Brain microvascular endothelial cell (primary cell): ENCODE measurements around the gene MFSD6.

ENCODE experiments used
- DNase-seq: peaks from one replicate; pipeline ENCODE4 v3.0.0-alpha.2; 2020
- H3K27ac ChIP-seq: fragments of 250-450 bp; sonication (Bioruptor Pico); 2 replicates; pipeline ENCODE4 v1.5.1; 2020; ENCODE audit warnings: mild to moderate bottlenecking, moderate library complexity
- H3K27me3 ChIP-seq: fragments of 250-450 bp; sonication (Bioruptor Pico); replicated peaks from 2 replicates; pipeline ENCODE4 v1.5.1; 2020; ENCODE audit warnings: mild to moderate bottlenecking
- H3K36me3 ChIP-seq: fragments of 250-450 bp; sonication (Bioruptor Pico); replicated peaks from 2 replicates; pipeline ENCODE4 v1.5.1; 2020; ENCODE audit warnings: mild to moderate bottlenecking
- H3K4me3 ChIP-seq: 2 replicates; pipeline ENCODE4 v1.5.1; 2011; ENCODE audit warnings: low read depth, mild to moderate bottlenecking, control low read depth, low read length, moderate library complexity
- CTCF ChIP-seq: IDR thresholded peaks from 2 replicates; pipeline ENCODE4 v1.5.1; 2011; ENCODE audit warnings: low read depth, mild to moderate bottlenecking, moderate library complexity, low read length, control low read depth, inconsistent platforms; ENCODE audit errors: missing control alignments
- in situ Hi-C: cut with HindIII; loops from 2 replicates; pipeline ENCODE4 v1.10.0; 2017; ENCODE audit warnings: low sequenced_read_pairs, low pct_ligation_motif_present

MFSD6 gene

DNA sequence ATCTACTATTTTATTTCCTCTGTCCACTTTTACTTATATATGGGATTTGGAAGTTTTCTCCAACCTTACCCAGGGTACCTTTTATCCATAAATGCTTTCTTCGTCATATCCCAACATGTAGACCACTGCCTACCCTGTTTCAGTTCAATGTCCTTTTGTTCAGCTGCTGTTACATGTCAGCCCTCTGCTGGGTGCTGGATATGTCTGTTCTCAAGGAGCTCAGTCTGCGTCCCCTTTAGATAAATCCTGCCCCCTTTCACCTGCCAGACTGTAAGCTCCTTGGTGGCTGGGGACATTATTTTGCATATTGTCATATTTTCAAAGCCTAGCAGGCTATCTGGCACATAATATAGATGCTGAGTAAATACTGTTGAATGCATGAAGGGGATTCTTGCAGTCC is 73.2 kb downstream of the MFSD6 start:
- TF ChIP-seq CTCF = no peak
- in situ Hi-C loops = no loop called here
- no peak overlapping the region for H3K4me3 ChIP-seq
- no peak for DNase-seq
- no peaks in the 10 kb centered on the region for H3K36me3 ChIP-seq
- no peaks in the 10 kb centered on the region for H3K27me3 ChIP-seq
- H3K27ac ChIP-seq = no peak overlapping the region

DNA sequence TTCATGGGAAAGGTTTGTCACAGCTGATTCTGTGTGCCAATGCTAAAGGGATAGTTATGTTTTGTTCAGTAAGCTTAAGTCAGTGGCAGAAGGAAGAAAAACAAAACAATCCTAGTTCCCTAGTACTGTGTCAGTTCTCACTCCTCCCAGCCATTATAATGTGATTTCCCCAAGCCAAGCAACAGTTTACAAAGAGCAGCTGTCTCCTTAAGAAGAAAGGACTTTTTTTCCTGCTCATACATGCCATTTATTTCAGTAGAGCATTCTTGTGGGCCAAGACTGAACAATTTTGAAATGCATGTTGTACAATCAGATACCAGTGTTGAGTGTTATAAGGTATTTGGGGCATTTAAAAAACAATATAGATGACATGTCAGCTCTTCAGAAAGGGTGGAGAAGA is 74.3 kb downstream of the MFSD6 start:
- TF ChIP-seq CTCF = no peak
- Histone ChIP-seq H3K27ac (no peak overlapping the region), H3K4me3 (no peak overlapping the region), H3K27me3 (no peaks in the 10 kb centered on the region), H3K36me3 (no peaks in the 10 kb centered on the region)
- in situ Hi-C loops = no loop called here
- DNase-seq = no peak

- H3K27ac ChIP-seq = no peak overlapping the region
- in situ Hi-C loops = no loop called here
- no peak overlapping the region for H3K4me3 ChIP-seq
- no peaks in the 10 kb centered on the region for H3K27me3 ChIP-seq
- DNase-seq = no peak
- H3K36me3 ChIP-seq = no peaks in the 10 kb centered on the region
- TF ChIP-seq CTCF = no peak
Measured at GRCh38 chr2:190486037-190486623, 78.0 kb downstream of the MFSD6 start.

- in situ Hi-C loops = no loop called here
- H3K36me3 ChIP-seq = no peaks in the 10 kb centered on the region
- no peak overlapping the region for H3K27ac ChIP-seq
- no peak overlapping the region for H3K4me3 ChIP-seq
- no peak for TF ChIP-seq CTCF
- no peak for DNase-seq
- no peaks in the 10 kb centered on the region for H3K27me3 ChIP-seq
Measured at GRCh38 chr2:190488516-190489233, 80.5 kb downstream of the MFSD6 start.

DNA sequence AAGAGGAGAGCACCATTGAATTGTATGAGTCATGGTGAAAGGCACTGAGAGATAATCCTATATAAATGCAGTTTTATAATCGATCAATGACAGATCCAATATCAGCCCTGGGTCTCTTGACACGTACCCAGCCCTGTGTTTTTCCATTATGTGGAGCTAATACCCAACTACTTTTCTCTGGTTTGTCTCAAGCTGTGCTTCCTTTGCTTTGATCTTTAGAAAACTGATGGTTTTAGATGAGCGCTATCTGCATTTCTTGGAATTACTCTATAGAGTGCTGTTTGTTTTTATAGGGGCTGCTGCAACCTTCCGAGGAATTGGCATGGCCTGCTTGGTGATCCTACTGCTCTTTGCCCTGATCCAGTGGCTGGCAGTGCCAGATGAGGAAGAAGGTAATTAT is 81.3 kb downstream of the MFSD6 start:
- H3K4me3 ChIP-seq = no peak overlapping the region
- no peak for TF ChIP-seq CTCF
- H3K36me3 ChIP-seq = no peaks in the 10 kb centered on the region
- H3K27me3 ChIP-seq = no peaks in the 10 kb centered on the region
- no peak overlapping the region for H3K27ac ChIP-seq
- no peak for DNase-seq
- in situ Hi-C loops = no loop called here

- TF ChIP-seq CTCF = no peak
- H3K27ac ChIP-seq = no peak overlapping the region
- no peak overlapping the region for H3K4me3 ChIP-seq
- no peak for DNase-seq
- no peaks in the 10 kb centered on the region for H3K36me3 ChIP-seq
- in situ Hi-C loops = no loop called here
- no peaks in the 10 kb centered on the region for H3K27me3 ChIP-seq
Measured at GRCh38 chr2:190490502-190490901, 82.3 kb downstream of the MFSD6 start.
